Coronary artery (tissue), 2 donors: ENCODE results near the gene HIRA.

Experiments
- DNase-seq: peaks from one replicate; pipeline ENCODE4 v3.0.0-alpha.2; 2017; ENCODE audit warnings: low spot score
- H3K27ac ChIP-seq, 2 donors: fragments of 200-600 bp; sonication (generic); one replicate each; pipeline ENCODE4 v1.5.1; 2016 to 2019
- H3K4me3 ChIP-seq: fragments of 200-600 bp; sonication (generic); 2 replicates; pipeline ENCODE4 v1.5.1; 2016; ENCODE audit warnings: mild to moderate bottlenecking, moderate library complexity
- TF ChIP-seq, protein P1 (sequence below): fragments of 200-600 bp; sonication (generic); IDR thresholded peaks from one replicate; pipeline ENCODE4 v1.5.1; 2019; ENCODE audit warnings: antibody characterized with exemption

Gene HIRA

DNA sequence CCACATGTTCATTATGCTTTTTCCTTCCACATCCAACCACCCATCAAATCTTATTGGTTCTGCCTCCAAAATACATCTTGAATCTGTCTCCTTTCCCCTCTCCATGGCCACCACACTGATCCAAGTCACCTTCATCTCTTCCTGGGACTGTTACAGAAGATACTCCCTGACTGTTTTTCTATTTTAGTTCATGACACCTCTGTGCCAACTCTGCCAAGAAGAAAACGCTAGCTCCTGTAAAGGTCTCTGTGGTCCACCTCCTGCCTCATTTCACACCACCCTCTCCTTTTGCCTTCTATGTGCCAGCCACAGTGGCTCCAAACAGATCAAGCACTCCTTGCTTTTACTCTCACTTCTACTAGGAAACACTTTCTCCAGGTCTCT is 81.1 kb downstream of the HIRA start:
- no peak for DNase-seq
- Histone ChIP-seq H3K4me3 (no peak overlapping the region), H3K27ac (no peak overlapping the region)
- TF ChIP-seq, protein P1, sequence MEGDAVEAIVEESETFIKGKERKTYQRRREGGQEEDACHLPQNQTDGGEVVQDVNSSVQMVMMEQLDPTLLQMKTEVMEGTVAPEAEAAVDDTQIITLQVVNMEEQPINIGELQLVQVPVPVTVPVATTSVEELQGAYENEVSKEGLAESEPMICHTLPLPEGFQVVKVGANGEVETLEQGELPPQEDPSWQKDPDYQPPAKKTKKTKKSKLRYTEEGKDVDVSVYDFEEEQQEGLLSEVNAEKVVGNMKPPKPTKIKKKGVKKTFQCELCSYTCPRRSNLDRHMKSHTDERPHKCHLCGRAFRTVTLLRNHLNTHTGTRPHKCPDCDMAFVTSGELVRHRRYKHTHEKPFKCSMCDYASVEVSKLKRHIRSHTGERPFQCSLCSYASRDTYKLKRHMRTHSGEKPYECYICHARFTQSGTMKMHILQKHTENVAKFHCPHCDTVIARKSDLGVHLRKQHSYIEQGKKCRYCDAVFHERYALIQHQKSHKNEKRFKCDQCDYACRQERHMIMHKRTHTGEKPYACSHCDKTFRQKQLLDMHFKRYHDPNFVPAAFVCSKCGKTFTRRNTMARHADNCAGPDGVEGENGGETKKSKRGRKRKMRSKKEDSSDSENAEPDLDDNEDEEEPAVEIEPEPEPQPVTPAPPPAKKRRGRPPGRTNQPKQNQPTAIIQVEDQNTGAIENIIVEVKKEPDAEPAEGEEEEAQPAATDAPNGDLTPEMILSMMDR: no peak

DNA sequence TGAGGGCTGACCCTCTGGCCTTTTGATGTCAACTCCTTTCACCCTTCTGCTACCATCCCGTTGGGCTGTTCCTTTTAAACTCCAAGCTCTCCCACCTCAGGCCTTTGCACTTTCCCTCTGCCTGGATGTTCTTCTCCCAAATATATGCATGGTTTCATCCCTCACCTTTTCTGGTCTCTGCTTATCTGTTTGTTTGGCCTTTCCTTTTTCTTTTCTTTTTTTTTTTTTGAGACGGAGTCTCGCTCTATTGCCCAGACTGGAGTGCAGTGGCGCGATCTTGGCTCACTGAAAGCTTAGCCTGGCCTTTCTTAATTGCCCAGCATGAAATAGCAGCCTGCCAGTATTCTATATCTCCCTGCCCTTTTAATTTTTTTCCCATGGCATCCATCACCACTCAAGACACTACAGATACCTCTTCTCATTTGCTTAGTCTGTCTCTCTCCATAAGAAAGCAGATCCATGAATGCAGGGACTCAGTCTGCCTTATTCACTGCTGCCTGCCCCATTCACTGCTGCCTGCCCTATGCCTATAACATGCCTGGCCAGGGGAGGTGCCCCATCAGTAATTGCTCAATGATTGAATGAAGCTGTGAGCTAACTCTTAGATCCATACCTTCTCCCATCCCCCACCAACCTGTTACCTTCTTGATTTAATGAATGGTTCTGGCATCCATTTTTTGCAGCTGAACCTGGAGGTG is 81.6 kb downstream of the HIRA start:
- TF ChIP-seq, protein P1: no peak
- Histone ChIP-seq H3K27ac (no peak overlapping the region), H3K4me3 (no peak overlapping the region)
- DNase-seq: no peak

DNA sequence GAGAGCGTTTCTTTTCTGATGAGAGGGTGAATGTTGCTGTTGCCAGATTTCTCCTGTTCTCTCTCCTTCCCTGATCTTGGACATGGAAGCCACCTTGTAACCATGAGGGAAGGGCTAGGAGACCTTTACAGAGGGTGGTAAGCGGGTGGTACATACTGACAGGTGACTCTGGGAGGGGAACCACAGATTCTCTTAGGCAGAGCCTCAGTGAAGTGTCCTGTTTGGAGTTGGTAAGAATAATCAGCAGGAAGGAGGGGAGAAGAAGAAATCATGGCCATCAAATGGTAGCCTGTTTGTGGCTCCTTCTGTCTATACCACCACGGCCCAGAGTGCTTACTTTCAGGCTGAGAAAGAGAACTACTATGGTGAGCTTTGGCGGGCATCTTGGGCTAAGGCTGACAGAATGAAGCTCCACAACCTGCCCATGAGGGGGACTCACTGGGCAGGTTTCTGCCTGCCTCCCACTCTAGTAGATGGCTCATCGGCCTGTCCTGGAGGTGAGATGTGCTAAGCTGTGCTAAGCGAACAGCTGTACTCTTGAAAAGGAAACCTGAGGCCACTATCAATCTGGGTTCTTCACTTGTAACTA is 84.8 kb downstream of the HIRA start:
- TF ChIP-seq, protein P1: no peak
- H3K4me3 ChIP-seq: no peak overlapping the region
- H3K27ac ChIP-seq: no peak overlapping the region
- DNase-seq: no peak

DNA sequence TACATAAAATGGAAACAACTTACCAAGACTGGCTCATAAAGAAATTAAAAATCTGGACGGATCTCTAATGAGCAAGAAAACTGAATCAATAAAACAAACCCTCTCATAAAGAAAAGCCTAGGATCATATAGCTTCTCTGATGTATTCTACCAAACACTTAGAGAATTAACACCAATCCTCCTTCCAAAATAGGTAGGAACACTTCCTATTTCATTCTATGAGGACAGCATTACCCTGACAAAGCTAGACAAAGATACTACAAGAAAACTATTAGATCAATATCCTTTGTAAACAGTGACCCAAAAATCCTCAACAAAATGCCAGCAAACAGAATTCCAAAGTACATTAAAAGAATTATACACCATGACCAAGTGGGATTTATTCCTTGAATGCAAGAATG is 87.1 kb downstream of the HIRA start:
- Histone ChIP-seq H3K27ac (no peak overlapping the region), H3K4me3 (no peak overlapping the region)
- DNase-seq: no peak
- TF ChIP-seq, protein P1: no peak

DNA sequence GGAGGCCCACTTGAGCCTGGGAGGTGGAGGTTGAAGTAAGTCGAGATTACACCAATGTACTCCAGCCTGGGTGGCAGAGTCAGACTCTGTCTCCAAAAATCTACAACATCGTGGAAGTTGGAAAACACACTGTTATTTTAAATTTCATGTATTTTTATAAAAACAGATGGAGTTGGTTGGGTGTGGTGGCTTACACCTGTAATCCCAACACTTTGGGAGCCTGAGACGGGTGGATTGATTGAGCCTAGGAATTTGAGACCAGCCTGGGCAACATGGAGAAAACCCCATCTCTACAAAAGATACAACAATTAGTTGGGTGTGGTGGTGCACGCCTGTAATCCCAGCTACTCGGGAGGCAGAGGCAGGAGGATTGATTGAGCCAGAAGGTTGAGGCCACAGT is 88.1 kb downstream of the HIRA start:
- TF ChIP-seq, protein P1: no peak
- Histone ChIP-seq H3K4me3 (no peak overlapping the region), H3K27ac (no peak overlapping the region)
- no peak for DNase-seq

DNA sequence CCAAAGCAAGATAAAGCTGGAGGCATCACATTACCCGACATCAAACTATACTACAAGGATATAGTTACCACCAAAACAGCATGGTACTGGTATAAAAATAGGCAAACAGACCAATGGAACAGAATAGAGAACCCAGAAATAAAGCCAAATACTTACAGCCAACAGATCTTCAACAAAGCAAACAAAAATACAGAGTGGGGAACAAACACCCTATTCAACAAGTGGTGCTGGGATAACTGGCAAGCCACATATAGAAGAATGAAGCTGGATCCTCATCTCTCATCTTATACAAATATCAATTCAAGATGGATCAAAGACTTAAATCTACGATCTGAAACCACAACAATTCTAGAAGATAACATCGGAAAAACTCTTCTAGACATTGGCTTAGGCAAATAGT is 90.0 kb downstream of the HIRA start:
- Histone ChIP-seq H3K4me3 (no peak overlapping the region), H3K27ac (no peak overlapping the region)
- TF ChIP-seq, protein P1: no peak
- no peak for DNase-seq

DNA sequence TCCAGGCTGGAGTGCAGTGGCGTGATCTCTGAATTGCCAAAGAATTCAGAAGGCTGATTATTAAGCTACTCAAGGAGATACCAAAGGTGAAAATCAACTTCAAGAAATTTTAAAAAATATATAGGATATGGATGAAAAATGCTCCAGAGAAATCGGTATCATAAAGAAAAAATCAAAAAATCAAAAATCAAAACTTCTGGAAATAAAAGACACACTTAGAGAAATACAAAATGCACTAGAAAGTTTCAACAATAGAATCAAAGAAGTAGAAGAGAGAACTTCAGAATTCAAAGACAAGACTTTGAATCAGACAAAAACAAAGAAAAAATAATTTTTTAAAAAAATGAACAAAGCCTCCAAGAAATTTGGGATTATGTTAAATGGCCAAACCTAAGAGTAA is 94.4 kb downstream of the HIRA start:
- no peak overlapping the region for H3K4me3 ChIP-seq
- no peak for DNase-seq
- TF ChIP-seq, protein P1: no peak
- H3K27ac ChIP-seq: no peak overlapping the region
